Mammary epithelial cell (primary cell): ENCODE data around the gene OCSTAMP.

ENCODE experiments used
- EZH2 ChIP-seq: IDR thresholded peaks from 2 replicates; pipeline ENCODE4 v1.6.1; 2012; ENCODE audit warnings: low read length, inconsistent platforms, borderline replicate concordance
- TF ChIP-seq, protein P1 (sequence below), 2 donors: IDR thresholded peaks in 1 of 2; conservative IDR thresholded peaks in 1 of 2; 2 replicates each; pipeline ENCODE4 v1.5.1; 2011 to 2012; ENCODE audit warnings: inconsistent platforms in 2 of 2, low read length in 2 of 2, mild to moderate bottlenecking in 2 of 2, control low read depth in 1 of 2, low read depth in 1 of 2; ENCODE audit not compliant: insufficient read depth in 1 of 2; ENCODE audit errors: extremely low read depth in 1 of 2

DNA sequence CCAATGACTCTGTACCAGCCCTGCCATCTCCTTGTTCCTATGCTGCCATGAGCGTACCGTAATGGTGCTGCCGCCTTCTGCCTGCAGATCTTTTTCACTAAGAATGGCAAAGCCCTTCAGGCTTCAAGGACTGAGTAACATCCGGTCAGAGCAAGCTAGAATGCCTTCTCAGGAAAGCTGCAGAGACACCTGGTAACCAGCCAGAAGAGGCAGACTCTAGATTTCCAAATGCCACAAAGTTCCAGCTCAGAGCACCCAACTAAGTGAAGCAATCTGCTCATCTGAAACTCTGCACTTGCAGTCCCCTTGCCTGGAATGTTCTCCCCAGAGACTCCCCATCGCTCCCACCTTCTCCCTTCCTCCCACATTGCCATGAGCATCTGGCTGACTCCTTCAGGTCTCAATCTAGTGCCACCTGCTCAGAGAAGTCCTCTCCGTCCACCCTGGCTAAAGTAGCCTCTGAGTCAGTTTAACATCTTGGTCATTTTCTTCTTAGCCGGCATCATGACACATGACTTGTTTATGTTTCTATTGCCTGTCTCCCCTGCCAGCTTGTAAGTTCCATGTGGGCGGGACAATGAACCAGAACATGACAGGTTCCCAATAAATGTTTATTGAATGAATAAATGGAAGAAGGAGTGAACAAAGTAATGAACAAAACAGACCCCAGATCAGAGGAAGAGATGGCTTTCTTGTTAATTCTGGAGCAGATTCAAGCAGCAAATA is 6.9 kb upstream of the OCSTAMP start:
- TF ChIP-seq, protein P1, sequence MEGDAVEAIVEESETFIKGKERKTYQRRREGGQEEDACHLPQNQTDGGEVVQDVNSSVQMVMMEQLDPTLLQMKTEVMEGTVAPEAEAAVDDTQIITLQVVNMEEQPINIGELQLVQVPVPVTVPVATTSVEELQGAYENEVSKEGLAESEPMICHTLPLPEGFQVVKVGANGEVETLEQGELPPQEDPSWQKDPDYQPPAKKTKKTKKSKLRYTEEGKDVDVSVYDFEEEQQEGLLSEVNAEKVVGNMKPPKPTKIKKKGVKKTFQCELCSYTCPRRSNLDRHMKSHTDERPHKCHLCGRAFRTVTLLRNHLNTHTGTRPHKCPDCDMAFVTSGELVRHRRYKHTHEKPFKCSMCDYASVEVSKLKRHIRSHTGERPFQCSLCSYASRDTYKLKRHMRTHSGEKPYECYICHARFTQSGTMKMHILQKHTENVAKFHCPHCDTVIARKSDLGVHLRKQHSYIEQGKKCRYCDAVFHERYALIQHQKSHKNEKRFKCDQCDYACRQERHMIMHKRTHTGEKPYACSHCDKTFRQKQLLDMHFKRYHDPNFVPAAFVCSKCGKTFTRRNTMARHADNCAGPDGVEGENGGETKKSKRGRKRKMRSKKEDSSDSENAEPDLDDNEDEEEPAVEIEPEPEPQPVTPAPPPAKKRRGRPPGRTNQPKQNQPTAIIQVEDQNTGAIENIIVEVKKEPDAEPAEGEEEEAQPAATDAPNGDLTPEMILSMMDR (conservative IDR thresholded peaks at IDR 0.05 in 1 of 2, IDR thresholded peaks at IDR 0.05 in 1 of 2; ENCODE audit: extremely low read depth in 1 of 2, insufficient read depth in 1 of 2, low read depth in 1 of 2, low read length in 2 of 2) = no peak
- no peak for TF ChIP-seq EZH2
